Measurements from ENCODE around the gene HEPACAM. TPM values are rescaled to one million over a fixed set of nuclear protein-coding genes. Genes with fewer than 3 reads are reported as not detected.

Gene HEPACAM
- total RNA-seq, 4 donors from 2014 or later = 0.42 to 2.1 (median 1.1) TPM

- no peak for DNase-seq (ENCODE audit: extremely low spot score)
- Histone ChIP-seq H3K27me3 (peaks cover 0 to 23% (median 0%) of the 10 kb centered on the region in 4 donors), H3K36me3 (no peaks in the 10 kb centered on the region), H3K27ac (replicated peaks in 1 of 4) (no peak overlapping the region), H3K4me3 (no peak overlapping the region), H3K9me3 (no peaks in the 10 kb centered on the region), H3K4me1 (peaks cover 5 to 17% (median 13%) of the 10 kb centered on the region in 4 donors)
- intact Hi-C loops (cut with DNase I) = no loop called here
- TF ChIP-seq CTCF (IDR thresholded peaks at IDR 0.05) = no peak
Measured at GRCh38 chr11:124923296-124923695, 12.6 kb downstream of the HEPACAM start.

DNA sequence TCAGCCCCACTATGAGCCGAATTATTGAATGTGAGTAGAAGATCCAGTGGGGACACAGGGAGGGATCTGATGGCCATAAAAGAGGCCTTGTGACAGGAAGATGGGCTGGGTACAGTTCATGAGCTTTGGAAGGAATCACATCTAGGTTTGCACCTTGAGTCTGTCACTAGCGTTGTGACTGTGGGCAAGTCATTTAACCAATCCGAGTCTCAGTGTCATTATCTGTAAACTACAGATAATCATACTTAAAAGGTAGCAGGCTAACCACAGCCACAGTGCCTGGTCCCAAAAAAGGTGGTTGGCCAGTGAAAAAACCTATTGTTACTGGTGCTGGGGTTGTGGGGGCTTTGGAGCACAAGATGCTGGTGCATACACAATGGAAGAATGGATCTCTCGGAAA is 13.0 kb downstream of the HEPACAM start:
- no peak overlapping the region for H3K4me3 ChIP-seq
- no peak for DNase-seq (ENCODE audit: extremely low spot score)
- 87% methylated on average over 4 of the region's 4 CpGs for WGBS
- no peaks in the 10 kb centered on the region for H3K9me3 ChIP-seq
- H3K27ac ChIP-seq (replicated peaks in 1 of 4) = no peak overlapping the region
- no peaks in the 10 kb centered on the region for H3K36me3 ChIP-seq
- intact Hi-C loops (cut with DNase I) = no loop called here
- TF ChIP-seq CTCF (IDR thresholded peaks at IDR 0.05) = no peak
- no peak for TF ChIP-seq POLR2AphosphoS5 (IDR thresholded peaks at IDR 0.05)
- TF ChIP-seq POLR2A (IDR thresholded peaks at IDR 0.05; ENCODE audit: low read depth) = no peak
- TF ChIP-seq EP300 (IDR thresholded peaks at IDR 0.05) = no peak
- peaks cover 0 to 23% (median 0%) of the 10 kb centered on the region in 4 donors for H3K27me3 ChIP-seq
- H3K4me1 ChIP-seq = peaks cover 5 to 17% (median 13%) of the 10 kb centered on the region in 4 donors

GRCh38 chr11:124920870-124921609 is 14.8 kb downstream of the HEPACAM start:
- peaks cover 5 to 17% (median 13%) of the 10 kb centered on the region in 4 donors for H3K4me1 ChIP-seq
- no peaks in the 10 kb centered on the region for H3K9me3 ChIP-seq
- H3K27me3 ChIP-seq = peaks cover 0 to 23% (median 0%) of the 10 kb centered on the region in 4 donors
- peak overlapping the region in 3 of 4 donors; percentile 46 to 70 (median 63) for H3K27ac ChIP-seq (replicated peaks in 1 of 4)
- DNase-seq (ENCODE audit: extremely low spot score) = no peak
- TF ChIP-seq POLR2AphosphoS5 (IDR thresholded peaks at IDR 0.05) (peak in 1 of 2 donors; percentile 19), EP300 (IDR thresholded peaks at IDR 0.05) (no peak)
- H3K36me3 ChIP-seq = no peaks in the 10 kb centered on the region
- intact Hi-C loops (cut with DNase I) = no loop called here
- H3K4me3 ChIP-seq = peak overlapping the region; percentile 54 to 65 (median 56)
- WGBS = 6% methylated on average over 26 of the region's 82 CpGs

DNA sequence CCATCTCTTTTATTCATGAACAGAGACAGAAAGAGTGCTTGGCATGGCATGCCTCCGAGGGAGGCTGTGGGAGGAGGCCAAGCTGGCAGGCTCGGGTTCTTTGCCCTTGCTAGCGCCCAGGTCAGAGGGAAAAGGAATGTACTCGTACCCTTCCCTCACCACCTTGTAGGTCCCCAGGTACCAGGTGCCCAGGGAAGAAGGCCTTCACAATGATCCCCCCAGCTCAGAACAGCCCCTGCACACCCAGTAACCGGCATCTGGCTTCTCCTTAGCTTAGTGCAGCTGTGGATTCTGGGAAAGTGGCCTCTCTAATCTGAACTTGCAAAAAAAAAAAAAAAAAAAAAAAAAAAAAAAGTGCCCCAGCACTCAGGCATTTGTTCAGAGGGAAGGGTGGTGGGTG is 15.5 kb downstream of the HEPACAM start:
- H3K4me3 ChIP-seq = peak overlapping the region; percentile 54 to 65 (median 56)
- TF ChIP-seq POLR2A (IDR thresholded peaks at IDR 0.05; ENCODE audit: low read depth) (no peak), CTCF (IDR thresholded peaks at IDR 0.05) (no peak), EP300 (IDR thresholded peaks at IDR 0.05) (no peak)
- no peak for DNase-seq (ENCODE audit: extremely low spot score)
- 100% methylated on average over 3 of the region's 5 CpGs for WGBS
- peaks cover 0 to 23% (median 0%) of the 10 kb centered on the region in 4 donors for H3K27me3 ChIP-seq
- intact Hi-C loops (cut with DNase I) = no loop called here
- no peaks in the 10 kb centered on the region for H3K9me3 ChIP-seq
- no peaks in the 10 kb centered on the region for H3K36me3 ChIP-seq
- no peak overlapping the region for H3K27ac ChIP-seq (replicated peaks in 1 of 4)
- peaks cover 5 to 17% (median 13%) of the 10 kb centered on the region in 4 donors for H3K4me1 ChIP-seq

DNA sequence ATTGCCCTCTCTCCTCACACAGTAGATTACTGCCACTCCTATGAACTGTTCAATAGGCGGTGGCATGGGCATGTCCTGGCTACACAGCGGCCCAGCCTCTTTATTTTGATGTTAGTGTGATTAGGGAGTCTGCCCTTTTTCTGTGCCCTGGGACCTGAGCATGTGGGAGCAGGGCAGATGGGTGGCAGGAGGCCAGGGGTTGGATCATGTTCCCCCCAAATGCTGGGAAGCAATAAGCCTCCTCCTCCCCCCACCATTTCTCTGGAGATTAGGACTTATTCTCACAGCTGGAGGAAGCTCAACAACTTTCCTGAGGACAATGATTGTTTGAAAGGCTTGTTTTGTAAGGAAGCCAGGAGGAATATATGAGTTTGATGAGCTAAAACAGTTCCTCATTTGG is 15.9 kb downstream of the HEPACAM start:
- Histone ChIP-seq H3K27ac (replicated peaks in 1 of 4) (no peak overlapping the region), H3K36me3 (no peaks in the 10 kb centered on the region), H3K9me3 (no peaks in the 10 kb centered on the region), H3K4me3 (no peak overlapping the region), H3K4me1 (peaks cover 5 to 17% (median 13%) of the 10 kb centered on the region in 4 donors), H3K27me3 (peaks cover 0 to 23% (median 0%) of the 10 kb centered on the region in 4 donors)
- WGBS = 83% methylated on average over 2 of the region's 2 CpGs
- no peak for DNase-seq (ENCODE audit: extremely low spot score)
- intact Hi-C loops (cut with DNase I) = no loop called here
- no peak for TF ChIP-seq POLR2AphosphoS5 (IDR thresholded peaks at IDR 0.05)
- TF ChIP-seq POLR2A (IDR thresholded peaks at IDR 0.05; ENCODE audit: low read depth) = no peak
- TF ChIP-seq CTCF (IDR thresholded peaks at IDR 0.05) = no peak
- no peak for TF ChIP-seq EP300 (IDR thresholded peaks at IDR 0.05)
